GM19397 (cell line): ENCODE results near the gene SSX2B.
"Not testable (repeated sequence)": the region's sequence is repeated elsewhere in the genome, so short reads cannot be mapped to it uniquely, and the experiment has no call there.

Source experiments
- ATAC-seq: cut with Tn5 transposase; IDR thresholded peaks from one replicate; pipeline ENCODE4 v1.9.1; 2021; ENCODE audit warnings: mild to moderate bottlenecking, moderate library complexity; ENCODE audit not compliant: unreplicated experiment

SSX2B gene

DNA sequence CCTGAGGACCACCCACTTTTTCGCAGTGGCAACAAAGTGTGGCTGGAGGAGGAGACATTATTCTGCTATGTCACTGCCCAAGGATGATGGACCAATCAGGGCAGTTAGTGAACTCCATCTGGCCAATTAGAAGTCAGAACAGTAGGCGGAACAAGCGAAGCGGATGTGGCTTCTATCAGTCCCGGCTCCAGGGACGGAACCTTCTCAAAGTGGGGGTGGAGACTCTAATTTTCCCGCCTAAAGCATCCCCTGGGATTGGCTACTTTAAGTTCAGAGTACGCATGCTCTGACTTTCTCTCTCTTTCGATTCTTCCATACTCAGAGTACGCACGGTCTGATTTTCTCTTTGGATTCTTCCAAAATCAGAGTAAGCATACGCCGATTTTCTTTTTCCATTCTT lies at the start of gene SSX2B:
SSX2B (plus strand) TSS at position 301 of the 400 bp plus-strand sequence. CDS start 1,429 bp downstream, outside the sequence.
- ATAC-seq: not testable (repeated sequence)

GRCh38 chrX:52707078-52707477 lies 44.0 kb upstream of the SSX2B start, which contains the start of gene SSX2:
Gene SSX2 (minus strand): TSS chrX:52707178. CDS start chrX:52705749, 1,429 bp downstream.
- ATAC-seq: not testable (repeated sequence)

- not testable (repeated sequence) for ATAC-seq
Observed at GRCh38 chrX:52765983-52766382, 14.9 kb downstream of the SSX2B start.

DNA sequence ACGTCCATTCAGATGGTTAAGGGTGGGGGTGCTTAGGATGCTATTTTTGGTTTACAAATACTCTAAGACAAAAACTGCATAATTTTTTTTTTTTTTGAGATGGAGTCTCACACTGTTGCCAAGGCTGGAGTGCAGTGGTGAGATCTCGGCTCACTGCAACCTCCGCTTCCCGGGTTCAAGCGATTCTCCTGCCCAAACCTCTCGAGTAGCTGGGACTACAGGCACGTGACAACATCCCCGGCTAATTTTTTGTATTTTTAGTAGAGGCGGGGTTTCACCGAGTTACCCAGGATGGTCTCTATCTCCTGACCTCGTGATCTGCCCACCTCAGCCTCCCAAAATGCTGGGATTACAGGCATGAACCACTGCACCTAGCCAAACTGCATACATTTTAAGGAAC lies 22.5 kb downstream of the SSX2B start:
- not testable (repeated sequence) for ATAC-seq

GRCh38 chrX:52797327-52797726 lies 46.3 kb downstream of the SSX2B start, which contains the start of gene SPANXN5:
Gene SPANXN5 (minus strand): TSS chrX:52797427. CDS start chrX:52797348, 79 bp downstream.
- not testable (repeated sequence) for ATAC-seq

- not testable (repeated sequence) for ATAC-seq
Observed at GRCh38 chrX:52804876-52805275, 53.8 kb downstream of the SSX2B start.
